HepG2 (cell line): ENCODE measurements around the gene CAPN2. TPM values are rescaled to one million over a fixed set of nuclear protein-coding genes. Genes with fewer than 3 reads are reported as not detected.
A peak's percentile ranks its signal among the peaks of the same experiment; 100 is the strongest.
"Not testable (repeated sequence)": the region's sequence is repeated elsewhere in the genome, so short reads cannot be mapped to it uniquely, and the experiment has no call there.

Source experiments
- ATAC-seq: fragments of 200-7000 bp; cut with Tn5 transposase; 3 replicates; pipeline ENCODE4 v1.9.1; 2020; ENCODE audit warnings: mild to moderate bottlenecking, moderate library complexity
- BruUV-seq: library from RNA; stranded (reverse); fragments of 400-500 nt; replicated peaks from 2 replicates; lab custom pipeline; 2021; lab: Mats Ljungman, UMichigan
- CTCF ChIA-PET: fragments of 300-600 bp; formaldehyde crosslinking; extraction: SDS; loops from one replicate; lab custom pipeline; 2021; ENCODE audit warnings: low total read pairs, inconsistent platforms, low intra/inter-chr PET ratio; lab: Yijun Ruan, JAX
- POLR2A ChIA-PET: fragments of 350-600 bp; sonication (Branson Sonifier 250); formaldehyde crosslinking; loops from one replicate; lab custom pipeline; 2020; ENCODE audit warnings: antibody characterized with exemption, inconsistent platforms; lab: Yijun Ruan, JAX
- DNase-seq: peaks from one replicate; pipeline ENCODE4 v3.0.0-alpha.2; 2015; ENCODE audit warnings: low spot score
- FAIRE-seq: peaks from 3 replicates; lab custom pipeline; 2011; peaks lifted over from hg19 to GRCh38; lab: Jason Lieb, UNC
- H2AFZ ChIP-seq: one replicate; pipeline ENCODE4 v1.6.1; 2011; ENCODE audit warnings: low read length, inconsistent platforms
- H3K27ac ChIP-seq: fragments of 300-600 bp; 3 replicates; pipeline ENCODE4 v1.8.0; 2011; ENCODE audit warnings: mixed run types, mild to moderate bottlenecking, mixed read lengths, low read length, inconsistent platforms; ENCODE audit not compliant: insufficient read depth; ENCODE audit errors: extremely low read length
- H3K27me3 ChIP-seq, 2 experiments: fragments of 200-600 bp in 1 of 2; 2 replicates in 1 of 2; 3 replicates in 1 of 2; pipeline versions ENCODE4 v1.6.0 to v1.8.0; 2011; ENCODE audit warnings: low read length in 2 of 2, mild to moderate bottlenecking in 2 of 2, moderate library complexity in 2 of 2, inconsistent platforms in 1 of 2; ENCODE audit not compliant: insufficient read depth in 2 of 2, control insufficient read depth in 1 of 2
- H3K36me3 ChIP-seq, 2 experiments: fragments of 200-600 bp in 1 of 2; replicated peaks in 1 of 2; 2 replicates in 1 of 2; 3 replicates in 1 of 2; pipeline versions ENCODE4 v1.5.1 to v1.8.0; 2011; ENCODE audit warnings: low read length in 2 of 2, inconsistent platforms in 1 of 2; ENCODE audit not compliant: insufficient read depth in 2 of 2, control insufficient read depth in 1 of 2
- H3K4me1 ChIP-seq: 2 replicates; pipeline ENCODE4 v1.5.1; 2012; ENCODE audit warnings: low read length, inconsistent platforms; ENCODE audit not compliant: insufficient read depth
- H3K4me2 ChIP-seq: 2 replicates; pipeline ENCODE4 v1.6.0; 2011; ENCODE audit warnings: low read depth, low read length, inconsistent platforms
- H3K4me3 ChIP-seq, 3 experiments: fragments of 200-600 bp in 1 of 3; sonication (generic), shearing (Covaris generic) in 1 of 3; replicated peaks in 1 of 3; 2 replicates each; pipeline ENCODE4 v1.5.1; 2011 to 2016; ENCODE audit warnings: low read length in 3 of 3, inconsistent platforms in 2 of 3, low read depth in 2 of 3, mild to moderate bottlenecking in 2 of 3, control low read depth in 1 of 3, mixed read lengths in 1 of 3; ENCODE audit not compliant: insufficient read depth in 1 of 3
- H3K79me2 ChIP-seq: one replicate; pipeline ENCODE4 v1.6.1; 2011; ENCODE audit warnings: low read length, inconsistent platforms; ENCODE audit not compliant: insufficient read depth
- H3K9ac ChIP-seq: 2 replicates; pipeline ENCODE4 v1.6.0; 2011; ENCODE audit warnings: mild to moderate bottlenecking, low read depth, low read length, inconsistent platforms; ENCODE audit not compliant: insufficient read depth
- H3K9me3 ChIP-seq: 2 replicates; pipeline ENCODE4 v1.5.1; 2012; ENCODE audit warnings: mild to moderate bottlenecking, low read length
- H4K20me1 ChIP-seq: 2 replicates; pipeline ENCODE4 v1.6.0; 2011; ENCODE audit warnings: inconsistent platforms, mild to moderate bottlenecking, low read length, moderate library complexity; ENCODE audit not compliant: insufficient read depth
- ARHGAP35 ChIP-seq: sonication (generic); formaldehyde crosslinking; IDR thresholded peaks from 2 replicates; pipeline ENCODE4 v1.9.0; 2022; ENCODE audit warnings: mild to moderate bottlenecking, inconsistent platforms, moderate library complexity, missing genetic modification reagents, borderline replicate concordance
- NR1H2 ChIP-seq: sonication (generic); formaldehyde crosslinking; IDR thresholded peaks from 2 replicates; pipeline ENCODE4 v1.8.1; 2022; ENCODE audit warnings: low read depth, missing genetic modification reagents, borderline replicate concordance
- NR2F6 ChIP-seq, 2 experiments: IDR thresholded peaks; 2 replicates each; pipeline ENCODE4 v1.6.1; 2016; ENCODE audit warnings: antibody characterized with exemption in 1 of 2, mild to moderate bottlenecking in 1 of 2
- PREB ChIP-seq: sonication (generic); formaldehyde crosslinking; IDR thresholded peaks from 2 replicates; pipeline ENCODE4 v1.4.0; 2020; ENCODE audit warnings: missing genetic modification reagents
- RBFOX2 ChIP-seq: fragments of 200-400 bp; formaldehyde crosslinking; IDR thresholded peaks from 2 replicates; pipeline ENCODE4 v1.6.1; 2017; ENCODE audit warnings: low read depth, mild to moderate bottlenecking, low read length
- ZFY ChIP-seq: sonication (generic); formaldehyde crosslinking; IDR thresholded peaks from 2 replicates; pipeline ENCODE4 v1.4.0; 2020; ENCODE audit warnings: missing genetic modification reagents
- ZMYM4 ChIP-seq: sonication (generic); formaldehyde crosslinking; IDR thresholded peaks from 2 replicates; pipeline ENCODE4 v1.8.1; 2023; ENCODE audit warnings: mild to moderate bottlenecking, missing genetic modification reagents
- ZNF121 ChIP-seq: sonication (generic); formaldehyde crosslinking; IDR thresholded peaks from 2 replicates; pipeline ENCODE4 v1.5.0; 2020; ENCODE audit warnings: mild to moderate bottlenecking, missing genetic modification reagents
- ZNF350 ChIP-seq: sonication (generic); formaldehyde crosslinking; IDR thresholded peaks from 2 replicates; pipeline ENCODE4 v1.4.0; 2020; ENCODE audit warnings: mild to moderate bottlenecking, low read depth, missing genetic modification reagents, borderline replicate concordance
- ZNF354B ChIP-seq: sonication (generic); formaldehyde crosslinking; IDR thresholded peaks from 2 replicates; pipeline ENCODE4 v1.8.0; 2022; ENCODE audit warnings: mild to moderate bottlenecking, missing genetic modification reagents
- ZNF607 ChIP-seq: sonication (generic); formaldehyde crosslinking; IDR thresholded peaks from 2 replicates; pipeline ENCODE4 v1.5.1; 2020; ENCODE audit warnings: missing genetic modification reagents, mild to moderate bottlenecking, borderline replicate concordance
- ZNF691 ChIP-seq: sonication (generic); formaldehyde crosslinking; IDR thresholded peaks from 2 replicates; pipeline ENCODE4 v1.4.0; 2020; ENCODE audit warnings: missing genetic modification reagents, low read depth, mild to moderate bottlenecking, borderline replicate concordance
- ZNF766 ChIP-seq: sonication (generic); formaldehyde crosslinking; IDR thresholded peaks from 2 replicates; pipeline ENCODE4 v1.5.0; 2020; ENCODE audit warnings: missing genetic modification reagents, borderline replicate concordance
- WGBS: methylation state at CpG from one replicate; pipeline ENCODE4 v1.1.6; 2017; ENCODE audit warnings: low lambda C conversion rate; 5-methylcytosine and 5-hydroxymethylcytosine counted together
- in situ Hi-C: cut with HindIII; loops from 2 replicates; pipeline ENCODE4 v1.10.0; 2017; ENCODE audit warnings: low pct_unique_long_range_greater_than_20kb; ENCODE audit not compliant: extremely low pct_ligation_motif_present
- intact Hi-C: fragments of 100-400 bp; cut with micrococcal nuclease; formaldehyde crosslinking; loops from one replicate; pipeline ENCODE4 v1.10.0; 2022; ENCODE audit not compliant: unreplicated experiment
- polyA plus RNA-seq, 8 experiments: library from polyadenylated mRNA; depleted of rRNA in 3 of 8; stranded (reverse) in 7 of 8; unstranded in 1 of 8; fragments of >200 nt; fragmentation: Illumina TruSeq in 4 of 8; extraction: Trizol in 4 of 8; gene quantifications; 2 replicates each; pipeline versions ENCODE4 v1.2.1 to v1.2.3, GENCODE V29; 2011 to 2016; ENCODE audit warnings: low read depth in 4 of 8, missing spikeins in 1 of 8, mixed read lengths in 1 of 8; ENCODE audit not compliant: insufficient read depth in 1 of 8
- total RNA-seq, 5 experiments: library from RNA; depleted of rRNA; stranded (reverse); fragments of >200 nt; fragmentation: Illumina TruSeq; extraction: Trizol; gene quantifications; 2 replicates each; pipeline ENCODE4 v1.2.3, GENCODE V29; 2016; ENCODE audit warnings: low read depth in 1 of 5
- TF ChIP-seq, protein P1 (sequence below): sonication (generic); formaldehyde crosslinking; IDR thresholded peaks from 2 replicates; pipeline ENCODE4 v1.5.0; 2020; ENCODE audit warnings: missing genetic modification reagents
- TF ChIP-seq, protein P2 (sequence below): IDR thresholded peaks from 2 replicates; pipeline ENCODE4 v1.6.1; 2016; ENCODE audit warnings: missing compliant biosample characterization, missing genetic modification reagents, borderline replicate concordance

Gene CAPN2
- total and polyA plus RNA-seq, 2 of the 13 experiments (the other 11 are each of a cell fraction or from before 2014, with no cell fraction given): 6.2 to 7.4 TPM

GRCh38 chr1:223736638-223737037 lies 24.3 kb downstream of the CAPN2 start:
- BruUV-seq; H3K36me3 ChIP-seq; H3K27me3 ChIP-seq; H3K4me2 ChIP-seq; H3K4me1 ChIP-seq; FAIRE-seq; in situ Hi-C loops; H3K9me3 ChIP-seq; POLR2A ChIA-PET; H3K4me3 ChIP-seq; H3K79me2 ChIP-seq; H3K9ac ChIP-seq; DNase-seq; H4K20me1 ChIP-seq; CTCF ChIA-PET; intact Hi-C loops; H2AFZ ChIP-seq; H3K27ac ChIP-seq; TF ChIP-seq NR2F6 (IDR thresholded peaks at IDR 0.05): not testable (repeated sequence)
- peak; percentile 21; the same call in 1 of the 3 replicates for ATAC-seq
- 77% methylated on average over 5 of the region's 5 CpGs for WGBS
- TF ChIP-seq ZNF121 (CRISPR knock-in tag) (peak; percentile 63), NR2F6 (CRISPR knock-in tag; IDR thresholded peaks at IDR 0.05) (peak; percentile 20; the same call in 1 of the 2 replicates)

DNA sequence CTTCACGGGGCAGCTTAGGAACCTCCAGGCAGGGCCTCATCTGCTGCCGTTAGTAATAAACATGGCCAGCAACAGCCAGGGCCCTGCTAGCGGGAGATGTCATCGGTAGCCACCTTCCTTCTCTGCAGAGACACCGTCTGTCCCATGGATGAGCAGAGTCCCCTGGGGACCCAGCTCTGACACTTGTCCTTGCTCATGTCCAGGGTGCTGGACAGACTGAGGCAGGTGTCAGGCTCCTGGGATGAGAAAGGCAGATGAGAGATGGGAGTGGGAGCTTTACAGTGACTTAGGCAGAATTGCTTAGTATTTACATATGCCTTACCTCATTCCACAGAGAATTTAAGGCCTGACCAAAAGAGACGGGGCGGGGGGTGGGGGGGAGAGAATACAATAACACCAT lies 25.0 kb downstream of the CAPN2 start:
- Histone ChIP-seq H3K9me3 (no peaks in the 10 kb centered on the region), H3K4me3 (no peak overlapping the region), H3K4me2 (no peak overlapping the region), H2AFZ (no peak overlapping the region), H4K20me1 (no peaks in the 10 kb centered on the region), H3K27ac (no peak overlapping the region), H3K79me2 (no peaks in the 10 kb centered on the region), H3K9ac (no peak overlapping the region), H3K36me3 (no peaks in the 10 kb centered on the region), H3K27me3 (no peaks in the 10 kb centered on the region), H3K4me1 (peaks cover 8% of the 10 kb centered on the region; the same call in 1 of the 2 replicates)
- intact Hi-C loops (no loop called here), in situ Hi-C loops (no loop called here)
- ATAC-seq (peak; percentile 35; the same call in 1 of the 3 replicates), FAIRE-seq (no peak), DNase-seq (no peak)
- ChIA-PET CTCF (no interaction called here), POLR2A (no interaction called here)
- WGBS: 36% methylated on average over 3 of the region's 7 CpGs
- no TSS peak for BruUV-seq
- TF ChIP-seq ZNF607 (CRISPR knock-in tag): no peak
- no peak for TF ChIP-seq ZNF354B
- no peak for TF ChIP-seq ZNF691 (CRISPR knock-in tag)
- TF ChIP-seq ZFY (CRISPR knock-in tag): no peak
- no peak for TF ChIP-seq RBFOX2
- TF ChIP-seq, protein P1, sequence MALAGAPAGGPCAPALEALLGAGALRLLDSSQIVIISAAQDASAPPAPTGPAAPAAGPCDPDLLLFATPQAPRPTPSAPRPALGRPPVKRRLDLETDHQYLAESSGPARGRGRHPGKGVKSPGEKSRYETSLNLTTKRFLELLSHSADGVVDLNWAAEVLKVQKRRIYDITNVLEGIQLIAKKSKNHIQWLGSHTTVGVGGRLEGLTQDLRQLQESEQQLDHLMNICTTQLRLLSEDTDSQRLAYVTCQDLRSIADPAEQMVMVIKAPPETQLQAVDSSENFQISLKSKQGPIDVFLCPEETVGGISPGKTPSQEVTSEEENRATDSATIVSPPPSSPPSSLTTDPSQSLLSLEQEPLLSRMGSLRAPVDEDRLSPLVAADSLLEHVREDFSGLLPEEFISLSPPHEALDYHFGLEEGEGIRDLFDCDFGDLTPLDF: no peak
- TF ChIP-seq ZNF350 (CRISPR knock-in tag): no peak
- TF ChIP-seq NR1H2 (CRISPR knock-in tag): no peak
- TF ChIP-seq ZMYM4: no peak
- no peak for TF ChIP-seq ARHGAP35 (CRISPR knock-in tag)
- TF ChIP-seq, protein P2, sequence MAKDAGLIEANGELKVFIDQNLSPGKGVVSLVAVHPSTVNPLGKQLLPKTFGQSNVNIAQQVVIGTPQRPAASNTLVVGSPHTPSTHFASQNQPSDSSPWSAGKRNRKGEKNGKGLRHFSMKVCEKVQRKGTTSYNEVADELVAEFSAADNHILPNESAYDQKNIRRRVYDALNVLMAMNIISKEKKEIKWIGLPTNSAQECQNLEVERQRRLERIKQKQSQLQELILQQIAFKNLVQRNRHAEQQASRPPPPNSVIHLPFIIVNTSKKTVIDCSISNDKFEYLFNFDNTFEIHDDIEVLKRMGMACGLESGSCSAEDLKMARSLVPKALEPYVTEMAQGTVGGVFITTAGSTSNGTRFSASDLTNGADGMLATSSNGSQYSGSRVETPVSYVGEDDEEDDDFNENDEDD (CRISPR knock-in tag): no peak
- TF ChIP-seq PREB: no peak
- no peak for TF ChIP-seq ZNF766 (CRISPR knock-in tag)
